CD4-positive, alpha-beta memory T cell (primary cell): ENCODE results near the gene ANKMY2. TPM values are rescaled to one million over a fixed set of nuclear protein-coding genes. Genes with fewer than 3 reads are reported as not detected.
"Not testable (repeated sequence)": the region's sequence is repeated elsewhere in the genome, so short reads cannot be mapped to it uniquely, and the experiment has no call there.

ENCODE experiments used
- CTCF ChIA-PET: fragments of 350-600 bp; sonication (Branson Sonifier 250); formaldehyde crosslinking; loops from one replicate; lab custom pipeline; 2021; ENCODE audit warnings: inconsistent platforms; ENCODE audit not compliant: partially characterized antibody; lab: Charles Lee
- POLR2A ChIA-PET: fragments of 350-600 bp; sonication (Branson Sonifier 250); formaldehyde crosslinking; loops from one replicate; lab custom pipeline; 2021; ENCODE audit not compliant: partially characterized antibody; lab: Charles Lee
- DNase-seq, 5 donors: peaks; one replicate each; pipeline versions ENCODE4 v3.0.0 to v3.0.0-alpha.2; 2020 to 2022; ENCODE audit warnings: mixed read lengths in 1 of 5
- H3K27ac ChIP-seq: one replicate; pipeline ENCODE4 v1.7.0; 2013; ENCODE audit warnings: low read depth, low read length
- H3K27me3 ChIP-seq: 2 replicates; pipeline ENCODE4 v1.7.0; 2013; ENCODE audit warnings: mild to moderate bottlenecking, low read length, moderate library complexity; ENCODE audit not compliant: insufficient read depth
- H3K36me3 ChIP-seq: 2 replicates; pipeline ENCODE4 v1.7.0; 2013; ENCODE audit warnings: mild to moderate bottlenecking, low read length, moderate library complexity; ENCODE audit not compliant: insufficient read depth
- H3K4me1 ChIP-seq: 2 replicates; pipeline ENCODE4 v1.7.0; 2013; ENCODE audit warnings: mild to moderate bottlenecking, low read length, moderate library complexity; ENCODE audit not compliant: insufficient read depth
- H3K4me3 ChIP-seq, 2 donors: one replicate each; pipeline ENCODE4 v1.7.0; 2013; ENCODE audit warnings: low read length in 2 of 2, mild to moderate bottlenecking in 1 of 2
- H3K9me3 ChIP-seq, 2 donors: one replicate each; pipeline ENCODE4 v1.7.0; 2013; ENCODE audit warnings: low read length in 2 of 2, control low read depth in 1 of 2; ENCODE audit not compliant: control insufficient read depth in 1 of 2
- H3K27ac Mint-ChIP-seq, 7 donors: one replicate each; pipeline ENCODE4 v1.8.0; 2020 to 2021; ENCODE audit warnings: mixed read lengths in 7 of 7, mild to moderate bottlenecking in 6 of 7, inconsistent platforms in 3 of 7, moderate library complexity in 3 of 7
- H3K27me3 Mint-ChIP-seq, 2 donors: one replicate each; pipeline ENCODE4 v1.8.0; 2020 to 2021; ENCODE audit warnings: mixed read lengths in 2 of 2
- H3K36me3 Mint-ChIP-seq, 2 donors: one replicate each; pipeline ENCODE4 v1.8.0; 2020 to 2021; ENCODE audit warnings: mixed read lengths in 2 of 2, inconsistent platforms in 1 of 2, mild to moderate bottlenecking in 1 of 2
- H3K4me1 Mint-ChIP-seq, 4 donors: one replicate each; pipeline ENCODE4 v1.8.0; 2020 to 2021; ENCODE audit warnings: mixed read lengths in 4 of 4, mild to moderate bottlenecking in 1 of 4
- H3K4me3 Mint-ChIP-seq, 8 donors: one replicate each; pipeline ENCODE4 v1.8.0; 2020 to 2021; ENCODE audit warnings: mixed read lengths in 8 of 8, mild to moderate bottlenecking in 7 of 8, moderate library complexity in 6 of 8, inconsistent platforms in 3 of 8
- H3K9me3 Mint-ChIP-seq, 8 donors: one replicate each; pipeline ENCODE4 v1.8.0; 2020 to 2021; ENCODE audit warnings: mixed read lengths in 8 of 8, mild to moderate bottlenecking in 5 of 8, inconsistent platforms in 3 of 8, moderate library complexity in 1 of 8
- intact Hi-C: fragments of 100-400 bp; cut with micrococcal nuclease; formaldehyde crosslinking; loops from one replicate; pipeline ENCODE4 v1.15.1; 2023
- polyA plus RNA-seq, 2 donors: library from polyadenylated mRNA; unstranded; fragments of 300-500 nt; fragmentation: Illumina TruSeq; gene quantifications; one replicate each; pipeline ENCODE4 v1.2.3, GENCODE V29; 2021
- total RNA-seq, 2 experiments: library from RNA; stranded (reverse); gene quantifications; one replicate each; pipeline ENCODE4 v1.2.3, GENCODE V29; 2021

Gene ANKMY2
- total and polyA plus RNA-seq, 4 experiments from 2014 or later: 13.6 to 21.4 (median 17.6) TPM

GRCh38 chr7:16684935-16685334 lies 39.4 kb upstream of the ANKMY2 start:
- H3K36me3 Mint-ChIP-seq: peaks cover 52 to 62% of the 10 kb centered on the region in 2 donors
- H3K36me3 ChIP-seq: peaks cover 4% of the 10 kb centered on the region
- intact Hi-C loops: no loop called here

DNA sequence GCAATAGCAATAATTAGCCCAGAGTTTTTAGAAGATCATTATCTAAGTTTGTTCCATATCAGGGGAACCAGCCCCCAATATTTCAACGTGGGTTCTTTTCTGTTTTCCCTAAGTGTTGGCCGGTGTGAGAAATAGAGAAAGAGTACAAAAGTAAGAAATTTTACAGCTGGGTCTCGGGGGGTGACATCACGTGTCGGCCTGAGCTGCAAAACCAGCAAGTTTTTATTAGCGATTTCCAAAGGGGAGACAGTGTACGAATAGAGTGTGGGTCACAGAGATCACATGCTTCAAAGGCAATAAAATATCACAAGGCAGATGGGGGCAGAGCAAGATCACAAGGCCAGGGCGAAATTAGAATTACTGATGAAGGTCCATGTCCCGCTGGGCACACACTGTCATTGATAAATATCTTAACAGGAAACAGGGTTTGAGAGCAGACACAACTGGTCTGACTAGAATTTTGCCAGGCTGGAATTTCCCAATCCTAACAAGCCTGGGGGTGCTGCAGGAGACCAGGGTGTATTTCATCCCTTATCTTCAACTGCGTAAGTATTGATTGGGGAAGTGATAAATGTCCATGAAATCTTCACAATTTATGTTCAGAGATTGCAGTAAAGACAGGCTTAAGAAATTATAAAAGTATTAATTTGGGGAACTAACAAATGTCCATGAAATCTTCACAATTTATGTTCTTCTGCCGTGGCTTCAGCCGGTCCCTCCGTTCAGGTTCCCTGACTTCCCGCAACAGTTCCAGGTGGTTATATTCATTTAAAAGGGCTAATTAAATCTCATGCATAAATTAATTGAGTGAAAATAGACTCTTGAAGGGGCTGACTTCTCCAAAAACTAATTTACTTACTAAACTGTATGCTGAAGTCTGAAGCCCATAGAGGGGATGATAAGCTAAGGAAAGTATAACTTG lies 33.4 kb upstream of the ANKMY2 start:
- H3K27ac ChIP-seq, H3K36me3 ChIP-seq, H3K27me3 Mint-ChIP-seq, H3K9me3 Mint-ChIP-seq, CTCF ChIA-PET, H3K4me1 ChIP-seq, intact Hi-C loops, H3K27me3 ChIP-seq, H3K4me1 Mint-ChIP-seq, H3K4me3 ChIP-seq, H3K4me3 Mint-ChIP-seq, H3K9me3 ChIP-seq, DNase-seq: not testable (repeated sequence)
- Mint-ChIP-seq H3K36me3 (peaks cover 61 to 62% of the 10 kb centered on the region in 2 donors), H3K27ac (peak overlapping the region in 1 of 7 donors; percentile 32)
- POLR2A ChIA-PET: interaction anchor here (1.1 kb wide), 1 partner anchor 33 kb away, joined by 4 read pairs; no protein-coding TSS in a partner anchor

More at GRCh38 chr7:16684935-16685334, 39.4 kb upstream of the ANKMY2 start:
- Mint-ChIP-seq H3K9me3 (no peaks in the 10 kb centered on the region), H3K27me3 (no peaks in the 10 kb centered on the region), H3K4me1 (peaks cover 6 to 22% (median 19%) of the 10 kb centered on the region in 4 donors), H3K27ac (peak overlapping the region in 6 of 7 donors; percentile 39 to 80 (median 64)), H3K4me3 (peak overlapping the region in 3 of 8 donors; percentile 3 to 56 (median 30))
- POLR2A ChIA-PET: interaction anchor here (0.9 to 3.2 kb wide), 2 partner anchors 39 to 48 kb away, joined by 3 to 8 read pairs; partner anchors contain the start of genes ANKMY2 and BZW2
- CTCF ChIA-PET: interaction anchor here (0.8 kb wide), 1 partner anchor 39 kb away, joined by 3 read pairs; the partner anchor contains the start of genes ANKMY2 and BZW2
- no peaks in the 10 kb centered on the region for H3K27me3 ChIP-seq
- no peak overlapping the region for H3K4me3 ChIP-seq
- DNase-seq: peak in 2 of 5 donors; percentile 2 to 8
- H3K9me3 ChIP-seq: no peaks in the 10 kb centered on the region
- no peak overlapping the region for H3K27ac ChIP-seq
- peaks cover 10% of the 10 kb centered on the region for H3K4me1 ChIP-seq

- CTCF ChIA-PET: no interaction called here
- no peak overlapping the region for H3K4me3 Mint-ChIP-seq
Observed at GRCh38 chr7:16677978-16678494, 32.5 kb upstream of the ANKMY2 start.

GRCh38 chr7:16675277-16675676 lies 29.7 kb upstream of the ANKMY2 start:
- no peak for DNase-seq
- intact Hi-C loops: no loop called here
- POLR2A ChIA-PET: interaction anchor here (1.2 kb wide), 1 partner anchor 30 kb away, joined by 3 read pairs; the partner anchor contains the start of gene ANKMY2
- Mint-ChIP-seq H3K4me3 (no peak overlapping the region), H3K36me3 (peaks cover 51 to 61% of the 10 kb centered on the region in 2 donors), H3K27ac (no peak overlapping the region), H3K9me3 (no peaks in the 10 kb centered on the region), H3K27me3 (no peaks in the 10 kb centered on the region), H3K4me1 (peaks cover 0 to 9% (median 5%) of the 10 kb centered on the region in 4 donors)
- H3K27ac ChIP-seq: no peak overlapping the region
- no peaks in the 10 kb centered on the region for H3K9me3 ChIP-seq
- H3K4me3 ChIP-seq: no peak overlapping the region
- no peaks in the 10 kb centered on the region for H3K27me3 ChIP-seq
- CTCF ChIA-PET: interaction anchor here (1.3 to 1.4 kb wide), 2 partner anchors 8 to 11 kb away, joined by 3 read pairs; no protein-coding TSS in a partner anchor
- H3K4me1 ChIP-seq: no peaks in the 10 kb centered on the region
- H3K36me3 ChIP-seq: no peaks in the 10 kb centered on the region

More at GRCh38 chr7:16677978-16678494, 32.5 kb upstream of the ANKMY2 start:
- Mint-ChIP-seq H3K27ac (no peak overlapping the region), H3K36me3 (peaks cover 59 to 60% of the 10 kb centered on the region in 2 donors), H3K27me3 (no peaks in the 10 kb centered on the region), H3K4me1 (peaks cover 0 to 4% (median 0%) of the 10 kb centered on the region in 4 donors), H3K9me3 (no peaks in the 10 kb centered on the region)
- Histone ChIP-seq H3K27ac (no peak overlapping the region), H3K9me3 (no peaks in the 10 kb centered on the region), H3K4me1 (no peaks in the 10 kb centered on the region), H3K4me3 (no peak overlapping the region), H3K27me3 (no peaks in the 10 kb centered on the region), H3K36me3 (no peaks in the 10 kb centered on the region)
- POLR2A ChIA-PET: no interaction called here
- DNase-seq: no peak
- intact Hi-C loops: no loop called here

- H3K27me3 Mint-ChIP-seq: no peaks in the 10 kb centered on the region
- CTCF ChIA-PET: interaction anchor here (0.7 kb wide), 1 partner anchor 136 kb away, joined by 3 read pairs; no protein-coding TSS in a partner anchor
- intact Hi-C loops: no loop called here
- no peaks in the 10 kb centered on the region for H3K9me3 Mint-ChIP-seq
- Histone ChIP-seq H3K4me3 (no peak overlapping the region), H3K27me3 (no peaks in the 10 kb centered on the region), H3K4me1 (no peaks in the 10 kb centered on the region), H3K27ac (no peak overlapping the region), H3K9me3 (no peaks in the 10 kb centered on the region), H3K36me3 (no peaks in the 10 kb centered on the region)
- peaks cover 51 to 61% of the 10 kb centered on the region in 2 donors for H3K36me3 Mint-ChIP-seq
- H3K4me3 Mint-ChIP-seq: no peak overlapping the region
- peaks cover 3 to 12% (median 7%) of the 10 kb centered on the region in 4 donors for H3K4me1 Mint-ChIP-seq
- H3K27ac Mint-ChIP-seq: peak overlapping the region in 1 of 7 donors; percentile 74
- POLR2A ChIA-PET: no interaction called here
- DNase-seq: no peak
Observed at GRCh38 chr7:16671811-16672210, 26.3 kb upstream of the ANKMY2 start.

GRCh38 chr7:16670731-16671344 lies 25.3 kb upstream of the ANKMY2 start:
- Mint-ChIP-seq H3K27me3 (no peaks in the 10 kb centered on the region), H3K27ac (peak overlapping the region in 1 of 7 donors; percentile 43), H3K36me3 (peaks cover 50 to 59% of the 10 kb centered on the region in 2 donors)

More at GRCh38 chr7:16670731-16671344, 25.3 kb upstream of the ANKMY2 start:
- Mint-ChIP-seq H3K4me3 (no peak overlapping the region), H3K9me3 (no peaks in the 10 kb centered on the region), H3K4me1 (peaks cover 3 to 12% (median 6%) of the 10 kb centered on the region in 4 donors)
- ChIA-PET CTCF (no interaction called here), POLR2A (no interaction called here)
- intact Hi-C loops: no loop called here
- Histone ChIP-seq H3K27me3 (no peaks in the 10 kb centered on the region), H3K9me3 (no peaks in the 10 kb centered on the region), H3K36me3 (no peaks in the 10 kb centered on the region), H3K4me1 (no peaks in the 10 kb centered on the region), H3K4me3 (no peak overlapping the region), H3K27ac (no peak overlapping the region)
- no peak for DNase-seq
